GM21360 (cell line): ENCODE data around the gene CAMSAP1.

Source experiments
- ATAC-seq: cut with Tn5 transposase; IDR thresholded peaks from one replicate; pipeline ENCODE4 v1.9.1; 2021; ENCODE audit warnings: mild to moderate bottlenecking, moderate library complexity; ENCODE audit not compliant: unreplicated experiment

CAMSAP1 gene

GRCh38 chr9:135939351-135940265 is 32.3 kb upstream of the CAMSAP1 start:
- ATAC-seq, result no peak

- ATAC-seq, result no peak
Measured at GRCh38 chr9:135937521-135938489, 30.5 kb upstream of the CAMSAP1 start.

GRCh38 chr9:135933114-135933513 is 25.8 kb upstream of the CAMSAP1 start:
- no peak for ATAC-seq

GRCh38 chr9:135932656-135933055 is 25.3 kb upstream of the CAMSAP1 start:
- no peak for ATAC-seq

GRCh38 chr9:135931349-135931820 is 24.0 kb upstream of the CAMSAP1 start:
- ATAC-seq, result no peak

- no peak for ATAC-seq
Measured at GRCh38 chr9:135930446-135931345, 23.4 kb upstream of the CAMSAP1 start.

- no peak for ATAC-seq
Measured at GRCh38 chr9:135929656-135930445, 22.5 kb upstream of the CAMSAP1 start.

- ATAC-seq, result no peak
Measured at GRCh38 chr9:135928731-135929655, 21.6 kb upstream of the CAMSAP1 start.

GRCh38 chr9:135928074-135928730 is 20.9 kb upstream of the CAMSAP1 start:
- no peak for ATAC-seq

- no peak for ATAC-seq
Measured at GRCh38 chr9:135927195-135928013, 20.1 kb upstream of the CAMSAP1 start.

GRCh38 chr9:135926402-135927194 is 19.3 kb upstream of the CAMSAP1 start:
- no peak for ATAC-seq

- no peak for ATAC-seq
Measured at GRCh38 chr9:135925496-135926133, 18.3 kb upstream of the CAMSAP1 start.

GRCh38 chr9:135924628-135925338 is 17.4 kb upstream of the CAMSAP1 start:
- no peak for ATAC-seq

- ATAC-seq, result no peak
Measured at GRCh38 chr9:135923508-135923907, 16.2 kb upstream of the CAMSAP1 start.

GRCh38 chr9:135921749-135922310 is 14.5 kb upstream of the CAMSAP1 start:
- no peak for ATAC-seq
